ENCODE results near the gene CFB.
A peak's percentile ranks its signal among the peaks of the same experiment; 100 is the strongest.

CFB gene

GRCh38 chr6:31949926-31950548 lies 4.1 kb downstream of the CFB start:
- DNase-seq, result no peak

- DNase-seq, result peak in 2 of 4 experiments; percentile 12 to 13
These were observed 6.4 kb downstream of the CFB start for GRCh38 chr6:31952140-31952805.

- DNase-seq, result no peak
These were observed 7.0 kb downstream of the CFB start for GRCh38 chr6:31952890-31953289.

- no peak for DNase-seq
These were observed 8.6 kb downstream of the CFB start for GRCh38 chr6:31954511-31954910.

- no peak for DNase-seq
These were observed 10.9 kb downstream of the CFB start for GRCh38 chr6:31956796-31957195.

- no peak for DNase-seq
These were observed 12.5 kb downstream of the CFB start for GRCh38 chr6:31958412-31958740.

GRCh38 chr6:31958741-31959739 lies 13.1 kb downstream of the CFB start, which contains the start of the genes NELFE and SKIC2:
Gene NELFE, minus strand, starts transcription at chr6:31958971. Its CDS starts 525 bp downstream, at chr6:31958446.
Gene SKIC2, plus strand, starts transcription at chr6:31959175. Its CDS starts 18 bp downstream, at chr6:31959193.
- DNase-seq, result peak; percentile 97 to 98 (median 98)

- DNase-seq, result no peak
These were observed 15.7 kb downstream of the CFB start for GRCh38 chr6:31961616-31962015.

- no peak for DNase-seq
These were observed 18.0 kb downstream of the CFB start for GRCh38 chr6:31963921-31964320.

- DNase-seq, result no peak
These were observed 19.8 kb downstream of the CFB start for GRCh38 chr6:31965700-31966099.

GRCh38 chr6:31966506-31966905 lies 20.6 kb downstream of the CFB start:
- no peak for DNase-seq

GRCh38 chr6:31966997-31967925 lies 21.4 kb downstream of the CFB start:
- no peak for DNase-seq

GRCh38 chr6:31967926-31968320 lies 22.0 kb downstream of the CFB start:
- no peak for DNase-seq

GRCh38 chr6:31968326-31968725 lies 22.4 kb downstream of the CFB start:
- no peak for DNase-seq

- no peak for DNase-seq
These were observed 23.2 kb downstream of the CFB start for GRCh38 chr6:31968791-31969711.

- DNase-seq, result no peak
These were observed 24.1 kb downstream of the CFB start for GRCh38 chr6:31969712-31970603.

- DNase-seq, result no peak
These were observed 24.8 kb downstream of the CFB start for GRCh38 chr6:31970604-31971271.

- no peak for DNase-seq
These were observed 25.5 kb downstream of the CFB start for GRCh38 chr6:31971279-31971992.

All from activated CD4-positive, CD25-positive, alpha-beta regulatory T cell (primary cell).